HepG2 (cell line): ENCODE measurements around the gene CD53. TPM values are rescaled to one million over a fixed set of nuclear protein-coding genes. Genes with fewer than 3 reads are reported as not detected.

Experiments used
- ATAC-seq: fragments of 200-7000 bp; cut with Tn5 transposase; 3 replicates; pipeline ENCODE4 v1.9.1; 2020; ENCODE audit warnings: mild to moderate bottlenecking, moderate library complexity
- BruUV-seq: library from RNA; stranded (reverse); fragments of 400-500 nt; replicated peaks from 2 replicates; lab custom pipeline; 2021; lab: Mats Ljungman, UMichigan
- CTCF ChIA-PET: fragments of 300-600 bp; formaldehyde crosslinking; extraction: SDS; loops from one replicate; lab custom pipeline; 2021; ENCODE audit warnings: low total read pairs, inconsistent platforms, low intra/inter-chr PET ratio; lab: Yijun Ruan, JAX
- POLR2A ChIA-PET: fragments of 350-600 bp; sonication (Branson Sonifier 250); formaldehyde crosslinking; loops from one replicate; lab custom pipeline; 2020; ENCODE audit warnings: antibody characterized with exemption, inconsistent platforms; lab: Yijun Ruan, JAX
- DNase-seq: peaks from one replicate; pipeline ENCODE4 v3.0.0-alpha.2; 2015; ENCODE audit warnings: low spot score
- FAIRE-seq: peaks from 3 replicates; lab custom pipeline; 2011; peaks lifted over from hg19 to GRCh38; lab: Jason Lieb, UNC
- H2AFZ ChIP-seq: one replicate; pipeline ENCODE4 v1.6.1; 2011; ENCODE audit warnings: low read length, inconsistent platforms
- H3K27ac ChIP-seq: fragments of 300-600 bp; 3 replicates; pipeline ENCODE4 v1.8.0; 2011; ENCODE audit warnings: mixed run types, mild to moderate bottlenecking, mixed read lengths, low read length, inconsistent platforms; ENCODE audit not compliant: insufficient read depth; ENCODE audit errors: extremely low read length
- H3K27me3 ChIP-seq, 2 experiments: fragments of 200-600 bp in 1 of 2; 2 replicates in 1 of 2; 3 replicates in 1 of 2; pipeline versions ENCODE4 v1.6.0 to v1.8.0; 2011; ENCODE audit warnings: low read length in 2 of 2, mild to moderate bottlenecking in 2 of 2, moderate library complexity in 2 of 2, inconsistent platforms in 1 of 2; ENCODE audit not compliant: insufficient read depth in 2 of 2, control insufficient read depth in 1 of 2
- H3K36me3 ChIP-seq, 2 experiments: fragments of 200-600 bp in 1 of 2; replicated peaks in 1 of 2; 2 replicates in 1 of 2; 3 replicates in 1 of 2; pipeline versions ENCODE4 v1.5.1 to v1.8.0; 2011; ENCODE audit warnings: low read length in 2 of 2, inconsistent platforms in 1 of 2; ENCODE audit not compliant: insufficient read depth in 2 of 2, control insufficient read depth in 1 of 2
- H3K4me1 ChIP-seq: 2 replicates; pipeline ENCODE4 v1.5.1; 2012; ENCODE audit warnings: low read length, inconsistent platforms; ENCODE audit not compliant: insufficient read depth
- H3K4me2 ChIP-seq: 2 replicates; pipeline ENCODE4 v1.6.0; 2011; ENCODE audit warnings: low read depth, low read length, inconsistent platforms
- H3K4me3 ChIP-seq, 3 experiments: fragments of 200-600 bp in 1 of 3; sonication (generic), shearing (Covaris generic) in 1 of 3; replicated peaks in 1 of 3; 2 replicates each; pipeline ENCODE4 v1.5.1; 2011 to 2016; ENCODE audit warnings: low read length in 3 of 3, inconsistent platforms in 2 of 3, low read depth in 2 of 3, mild to moderate bottlenecking in 2 of 3, control low read depth in 1 of 3, mixed read lengths in 1 of 3; ENCODE audit not compliant: insufficient read depth in 1 of 3
- H3K79me2 ChIP-seq: one replicate; pipeline ENCODE4 v1.6.1; 2011; ENCODE audit warnings: low read length, inconsistent platforms; ENCODE audit not compliant: insufficient read depth
- H3K9ac ChIP-seq: 2 replicates; pipeline ENCODE4 v1.6.0; 2011; ENCODE audit warnings: mild to moderate bottlenecking, low read depth, low read length, inconsistent platforms; ENCODE audit not compliant: insufficient read depth
- H3K9me3 ChIP-seq: 2 replicates; pipeline ENCODE4 v1.5.1; 2012; ENCODE audit warnings: mild to moderate bottlenecking, low read length
- H4K20me1 ChIP-seq: 2 replicates; pipeline ENCODE4 v1.6.0; 2011; ENCODE audit warnings: inconsistent platforms, mild to moderate bottlenecking, low read length, moderate library complexity; ENCODE audit not compliant: insufficient read depth
- ERF ChIP-seq: IDR thresholded peaks from 2 replicates; pipeline ENCODE4 v1.6.1; 2018; ENCODE audit warnings: missing biosample characterization, missing genetic modification reagents
- GPN1 ChIP-seq: sonication (generic); formaldehyde crosslinking; IDR thresholded peaks from 2 replicates; pipeline ENCODE4 v1.5.1; 2020; ENCODE audit warnings: missing genetic modification reagents, borderline replicate concordance
- JUND ChIP-seq: sonication (generic); formaldehyde crosslinking; IDR thresholded peaks from 2 replicates; pipeline ENCODE4 v1.8.0; 2022; ENCODE audit warnings: mild to moderate bottlenecking, missing genetic modification reagents
- KDM1A ChIP-seq: IDR thresholded peaks from 2 replicates; pipeline ENCODE4 v1.6.1; 2016; ENCODE audit warnings: missing compliant biosample characterization
- MIER2 ChIP-seq: IDR thresholded peaks from 2 replicates; pipeline ENCODE4 v1.6.1; 2016; ENCODE audit warnings: missing biosample characterization, missing genetic modification reagents
- NCOR1 ChIP-seq: fragments of 200-600 bp; sonication (generic); IDR thresholded peaks from 2 replicates; pipeline ENCODE4 v1.7.0; 2017; ENCODE audit warnings: antibody characterized with exemption, low read length, borderline replicate concordance
- REXO4 ChIP-seq: sonication (generic); formaldehyde crosslinking; IDR thresholded peaks from 2 replicates; pipeline ENCODE4 v1.8.0; 2022; ENCODE audit warnings: missing genetic modification reagents, mild to moderate bottlenecking, borderline replicate concordance
- SSRP1 ChIP-seq: IDR thresholded peaks from 2 replicates; pipeline ENCODE4 v1.6.1; 2016; ENCODE audit warnings: control low read depth
- XBP1 ChIP-seq: sonication (generic); formaldehyde crosslinking; IDR thresholded peaks from 2 replicates; pipeline ENCODE4 v1.5.0; 2020; ENCODE audit warnings: missing genetic modification reagents
- ZNF10 ChIP-seq: sonication (generic); formaldehyde crosslinking; IDR thresholded peaks from 2 replicates; pipeline ENCODE4 v1.4.0; 2020; ENCODE audit warnings: mild to moderate bottlenecking, low read depth, missing genetic modification reagents, borderline replicate concordance
- ZNF282 ChIP-seq: fragments of 450-650 bp; IDR thresholded peaks from 2 replicates; pipeline ENCODE4 v1.6.1; 2018; ENCODE audit not compliant: partially characterized antibody
- ZNF432 ChIP-seq: sonication (generic); formaldehyde crosslinking; IDR thresholded peaks from 2 replicates; pipeline ENCODE4 v1.5.0; 2020; ENCODE audit warnings: missing genetic modification reagents, mild to moderate bottlenecking, borderline replicate concordance
- ZNF598 ChIP-seq: sonication (generic); formaldehyde crosslinking; IDR thresholded peaks from 2 replicates; pipeline ENCODE4 v1.5.1; 2020; ENCODE audit warnings: mild to moderate bottlenecking, missing genetic modification reagents, borderline replicate concordance
- ZNF776 ChIP-seq: sonication (generic); formaldehyde crosslinking; IDR thresholded peaks from 2 replicates; pipeline ENCODE4 v1.4.0; 2020; ENCODE audit warnings: mild to moderate bottlenecking, missing genetic modification reagents
- WGBS: methylation state at CpG from one replicate; pipeline ENCODE4 v1.1.6; 2017; ENCODE audit warnings: low lambda C conversion rate; 5-methylcytosine and 5-hydroxymethylcytosine counted together
- in situ Hi-C: cut with HindIII; loops from 2 replicates; pipeline ENCODE4 v1.10.0; 2017; ENCODE audit warnings: low pct_unique_long_range_greater_than_20kb; ENCODE audit not compliant: extremely low pct_ligation_motif_present
- intact Hi-C: fragments of 100-400 bp; cut with micrococcal nuclease; formaldehyde crosslinking; loops from one replicate; pipeline ENCODE4 v1.10.0; 2022; ENCODE audit not compliant: unreplicated experiment
- polyA plus RNA-seq, 8 experiments: library from polyadenylated mRNA; depleted of rRNA in 3 of 8; stranded (reverse) in 7 of 8; unstranded in 1 of 8; fragments of >200 nt; fragmentation: Illumina TruSeq in 4 of 8; extraction: Trizol in 4 of 8; gene quantifications; 2 replicates each; pipeline versions ENCODE4 v1.2.1 to v1.2.3, GENCODE V29; 2011 to 2016; ENCODE audit warnings: low read depth in 4 of 8, missing spikeins in 1 of 8, mixed read lengths in 1 of 8; ENCODE audit not compliant: insufficient read depth in 1 of 8
- total RNA-seq, 5 experiments: library from RNA; depleted of rRNA; stranded (reverse); fragments of >200 nt; fragmentation: Illumina TruSeq; extraction: Trizol; gene quantifications; 2 replicates each; pipeline ENCODE4 v1.2.3, GENCODE V29; 2016; ENCODE audit warnings: low read depth in 1 of 5
- TF ChIP-seq, protein P1 (sequence below): sonication (generic); formaldehyde crosslinking; conservative IDR thresholded peaks from 2 replicates; pipeline ENCODE4 v1.8.0; 2022; ENCODE audit warnings: missing genetic modification reagents

The CD53 gene
- total and polyA plus RNA-seq, 2 of the 13 experiments (the other 11 are each of a cell fraction or from before 2014, with no cell fraction given): not detected

DNA sequence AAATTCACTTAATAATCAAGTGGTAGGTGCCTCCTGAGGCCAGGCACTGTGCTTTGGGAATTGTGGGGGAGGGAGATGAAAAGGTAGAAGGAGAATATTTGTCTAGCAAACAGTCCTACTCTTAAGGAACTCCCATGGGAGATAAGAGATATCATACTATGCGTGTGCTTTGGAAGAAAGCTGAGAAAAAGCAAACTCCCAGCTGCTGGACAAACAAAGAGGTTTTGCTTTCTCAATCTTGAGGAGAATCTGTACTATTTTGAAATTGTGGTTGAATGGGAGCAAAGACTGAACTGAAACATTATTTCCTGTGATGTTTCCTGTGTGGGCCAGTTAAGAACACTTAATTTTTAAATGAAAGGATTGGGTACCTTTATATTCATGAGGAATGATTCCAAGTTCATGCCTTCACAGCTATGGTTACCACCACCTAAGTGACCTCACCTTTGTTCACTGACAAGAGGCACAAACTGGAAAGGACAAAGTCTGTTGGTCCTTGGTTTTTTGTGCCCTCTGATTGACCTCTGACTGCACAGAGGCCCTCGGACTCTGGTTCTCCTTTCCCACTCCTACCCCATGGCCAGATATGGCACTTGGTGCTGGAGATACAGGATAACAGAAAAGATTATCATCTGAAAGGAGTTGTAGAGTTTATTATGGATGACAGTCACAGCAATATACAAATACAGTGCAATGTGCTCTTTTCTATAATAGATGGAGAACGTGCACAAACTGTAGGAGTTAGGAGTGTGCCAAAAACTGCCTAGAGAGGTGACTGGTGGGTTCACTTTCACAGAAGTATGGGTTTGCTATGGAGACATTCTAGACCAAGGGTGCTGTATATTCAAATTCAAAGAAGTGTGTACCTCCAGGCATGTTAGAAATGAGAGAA is 1.6 kb downstream of the CD53 start:
- DNase-seq: no peak
- no peak overlapping the region for H3K27ac ChIP-seq
- no peaks in the 10 kb centered on the region for H3K9me3 ChIP-seq
- ChIA-PET CTCF (no interaction called here), POLR2A (no interaction called here)
- H2AFZ ChIP-seq: no peak overlapping the region
- no peaks in the 10 kb centered on the region for H3K79me2 ChIP-seq
- no peak overlapping the region for H3K4me3 ChIP-seq
- no peaks in the 10 kb centered on the region for H3K27me3 ChIP-seq
- H4K20me1 ChIP-seq: no peaks in the 10 kb centered on the region
- no peak overlapping the region for H3K9ac ChIP-seq
- FAIRE-seq: no peak
- no peaks in the 10 kb centered on the region for H3K36me3 ChIP-seq
- BruUV-seq: no TSS peak
- ATAC-seq: no peak
- no peak overlapping the region for H3K4me2 ChIP-seq
- intact Hi-C loops: no loop called here
- WGBS: 0% methylated on average over 3 of the region's 3 CpGs
- H3K4me1 ChIP-seq: no peaks in the 10 kb centered on the region
- in situ Hi-C loops: no loop called here
- TF ChIP-seq ZNF10 (CRISPR knock-in tag): no peak
- TF ChIP-seq ZNF776: no peak
- TF ChIP-seq ZNF432: no peak
- no peak for TF ChIP-seq KDM1A (CRISPR knock-in tag)
- no peak for TF ChIP-seq REXO4 (CRISPR knock-in tag)
- TF ChIP-seq GPN1 (CRISPR knock-in tag): no peak
- TF ChIP-seq MIER2: no peak
- TF ChIP-seq ERF (CRISPR knock-in tag): no peak
- TF ChIP-seq, protein P1, sequence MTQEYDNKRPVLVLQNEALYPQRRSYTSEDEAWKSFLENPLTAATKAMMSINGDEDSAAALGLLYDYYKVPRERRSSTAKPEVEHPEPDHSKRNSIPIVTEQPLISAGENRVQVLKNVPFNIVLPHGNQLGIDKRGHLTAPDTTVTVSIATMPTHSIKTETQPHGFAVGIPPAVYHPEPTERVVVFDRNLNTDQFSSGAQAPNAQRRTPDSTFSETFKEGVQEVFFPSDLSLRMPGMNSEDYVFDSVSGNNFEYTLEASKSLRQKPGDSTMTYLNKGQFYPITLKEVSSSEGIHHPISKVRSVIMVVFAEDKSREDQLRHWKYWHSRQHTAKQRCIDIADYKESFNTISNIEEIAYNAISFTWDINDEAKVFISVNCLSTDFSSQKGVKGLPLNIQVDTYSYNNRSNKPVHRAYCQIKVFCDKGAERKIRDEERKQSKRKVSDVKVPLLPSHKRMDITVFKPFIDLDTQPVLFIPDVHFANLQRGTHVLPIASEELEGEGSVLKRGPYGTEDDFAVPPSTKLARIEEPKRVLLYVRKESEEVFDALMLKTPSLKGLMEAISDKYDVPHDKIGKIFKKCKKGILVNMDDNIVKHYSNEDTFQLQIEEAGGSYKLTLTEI: no peak
- no peak for TF ChIP-seq SSRP1 (CRISPR knock-in tag)
- TF ChIP-seq NCOR1: no peak
- TF ChIP-seq ZNF598 (CRISPR knock-in tag): no peak
- TF ChIP-seq ZNF282: no peak
- TF ChIP-seq XBP1: no peak
- TF ChIP-seq JUND (CRISPR knock-in tag): no peak
